ENCODE data around the gene TMEM182.

GRCh38 chr2:102743259-102743658 lies 18.6 kb upstream of the TMEM182 start:
- TF ChIP-seq EP300 (conservative IDR thresholded peaks at IDR 0.05; ENCODE audit: poor library complexity, severe bottlenecking) (no peak), MXI1 (conservative IDR thresholded peaks at IDR 0.05; ENCODE audit: poor library complexity, severe bottlenecking) (no peak), CTCF (IDR thresholded peaks at IDR 0.05; ENCODE audit: poor library complexity, severe bottlenecking) (no peak)

Measured in neural cell (in vitro differentiated cells).